ENCODE measurements around the gene ASCC2. TPM values are rescaled to one million over a fixed set of nuclear protein-coding genes. Genes with fewer than 3 reads are reported as not detected.

The ASCC2 gene
- total and polyA plus RNA-seq, 2 of the 4 experiments (the other 2 are of a cell fraction), result 40.0 to 62.2 TPM

DNA sequence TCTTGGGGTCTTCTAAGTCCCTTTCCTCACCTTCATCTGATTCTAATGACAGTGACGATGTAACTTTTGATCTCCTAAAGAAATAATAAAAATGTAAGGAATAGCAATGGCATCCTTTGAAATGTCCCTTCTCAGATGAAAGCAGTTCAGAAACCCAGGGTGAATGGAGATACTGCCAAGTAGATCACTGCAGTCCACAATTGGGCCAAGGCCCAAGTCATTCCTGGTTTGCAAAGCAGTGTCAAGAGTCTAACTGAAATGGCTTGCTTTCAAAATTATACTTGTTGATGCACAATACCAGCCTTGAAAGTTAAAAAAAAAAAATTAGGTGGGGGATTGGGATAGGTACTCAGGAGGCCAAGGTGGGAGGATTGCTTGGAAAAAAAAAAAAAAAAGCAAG, 20.4 kb downstream of the ASCC2 start:
- WGBS, 2 experiments (ENCODE audit: extremely low coverage in 2 of 2, insufficient read length in 1 of 2), result no CpG with 5 or more reads among the region's 1 CpG
- no peak overlapping the region for H2AFZ ChIP-seq (replicated peaks; ENCODE audit: low read length, poor library complexity)
- no peak overlapping the region for H3K56ac ChIP-seq (ENCODE audit: extremely low read depth, insufficient read depth, low read length)
- H4K91ac ChIP-seq (ENCODE audit: insufficient read depth, low read depth, low read length), result no peak overlapping the region
- H3K9me3 ChIP-seq (ENCODE audit: control insufficient read depth, insufficient read depth, low read length), result no peaks in the 10 kb centered on the region
- H4K5ac ChIP-seq (ENCODE audit: low read depth, low read length), result no peak overlapping the region
- ATAC-seq (ENCODE audit: low read depth), result no peak
- no TSS peak for BruUV-seq (replicated peaks)
- no peak overlapping the region for H3K4me2 ChIP-seq (ENCODE audit: low read depth, low read length)
- H4K20me1 ChIP-seq (ENCODE audit: insufficient read depth, low read length), result peaks cover 13% of the 10 kb centered on the region; the same call in 1 of the 2 replicates
- POLR2A ChIA-PET (ENCODE audit: unreplicated experiment), result no interaction called here
- H3K27me3 ChIP-seq (ENCODE audit: control insufficient read depth, insufficient read depth, low read length), result no peaks in the 10 kb centered on the region
- no peak overlapping the region for H2BK20ac ChIP-seq (ENCODE audit: low read depth, low read length)
- no peak overlapping the region for H3K23ac ChIP-seq (ENCODE audit: low read depth, low read length)
- no peak overlapping the region for H4K8ac ChIP-seq (ENCODE audit: low read depth in 2 of 2, low read length in 2 of 2)
- no peaks in the 10 kb centered on the region for H3K79me1 ChIP-seq (ENCODE audit: low read depth in 1 of 2, low read length in 2 of 2)
- DNase-seq, result no peak
- peaks cover 41% of the 10 kb centered on the region for H3K36me3 ChIP-seq (ENCODE audit: control insufficient read depth, insufficient read depth, low read length)
- H3K18ac ChIP-seq (ENCODE audit: low read depth, low read length), result no peak overlapping the region
- H3K9me1 ChIP-seq (ENCODE audit: insufficient read depth, low read length), result peaks cover 8% of the 10 kb centered on the region; the same call in 1 of the 2 replicates
- no peak overlapping the region for H2BK5ac ChIP-seq (ENCODE audit: low read depth, low read length, poor library complexity, severe bottlenecking)
- H3K9ac ChIP-seq (ENCODE audit: low read depth, low read length), result no peak overlapping the region
- CTCF ChIA-PET, result no interaction called here
- peaks cover 4% of the 10 kb centered on the region for H3K4me1 ChIP-seq (ENCODE audit: control insufficient read depth, insufficient read depth, low read length)
- no peak overlapping the region for H3K14ac ChIP-seq (replicated peaks; ENCODE audit: low read depth, low read length)
- no peak for TF ChIP-seq CHD1 (IDR thresholded peaks at IDR 0.05; ENCODE audit: low read depth, low read length)
- no peak for TF ChIP-seq CEBPB (IDR thresholded peaks at IDR 0.05; ENCODE audit: low read depth, low read length)
- no peak for TF ChIP-seq POLR2A (IDR thresholded peaks at IDR 0.05; ENCODE audit: low read depth, low read length)
- TF ChIP-seq FOS (IDR thresholded peaks at IDR 0.05; ENCODE audit: low read depth, low read length), result no peak
- TF ChIP-seq SMC3 (IDR thresholded peaks at IDR 0.05; ENCODE audit: low read depth, low read length), result no peak
- no peak for TF ChIP-seq NFE2L2 (IDR thresholded peaks at IDR 0.05; ENCODE audit: low read depth, low read length)
- TF ChIP-seq MAFK (IDR thresholded peaks at IDR 0.05; ENCODE audit: low read depth, low read length), result no peak
- dilution Hi-C loops (cut with HindIII; ENCODE audit: low sequenced_read_pairs, unreplicated experiment) (no loop called here), in situ Hi-C loops (cut with MboI; ENCODE audit: low sequenced_read_pairs) (no loop called here), intact Hi-C loops (cut with micrococcal nuclease) (no loop called here)
- H3K27ac ChIP-seq (ENCODE audit: insufficient read depth, low read length), result no peak overlapping the region
- H3K4ac ChIP-seq (ENCODE audit: low read depth, low read length), result no peak overlapping the region
- H2BK120ac ChIP-seq (ENCODE audit: low read depth, low read length), result no peak overlapping the region
- no peak overlapping the region for H2AK5ac ChIP-seq (ENCODE audit: low read depth, low read length)
- no peak overlapping the region for H2BK15ac ChIP-seq (ENCODE audit: low read depth, low read length)
- H2AK9ac ChIP-seq (replicated peaks; ENCODE audit: low read depth, low read length, poor library complexity), result no peak overlapping the region
- H3K4me3 ChIP-seq (ENCODE audit: insufficient read depth, low read depth, low read length), result no peak overlapping the region

Measured in IMR-90 (cell line).